NCI-H146 treated with DMSO at 0.1 percent for 48 hours (cell line): ENCODE data around the gene TUBB4B.

ENCODE experiments used
- DNase-seq: peaks from one replicate; lab custom pipeline; 2025; ENCODE audit not compliant: unreplicated experiment; lab: John Stamatoyannopoulos, UW

The TUBB4B gene

DNA sequence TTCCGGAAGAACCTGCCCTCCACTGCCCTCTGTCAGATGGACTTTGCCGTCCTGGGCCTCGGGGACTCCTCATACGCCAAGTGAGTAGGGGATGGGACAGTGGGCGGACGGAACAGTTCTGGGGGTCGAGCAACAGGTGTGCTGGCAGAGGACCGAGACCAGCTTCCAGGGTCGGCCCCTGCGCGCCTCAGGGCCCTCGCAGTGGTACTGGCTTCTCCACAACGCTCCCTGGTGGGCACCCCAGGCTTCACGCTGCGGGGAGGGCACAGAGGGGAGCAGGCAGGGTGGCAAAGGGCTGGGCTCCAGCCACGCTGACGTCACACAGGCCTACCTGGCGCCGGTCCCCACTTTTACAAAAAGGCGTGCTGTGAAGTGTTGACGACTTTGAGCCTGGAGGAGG, 28.6 kb upstream of the TUBB4B start:
- no peak for DNase-seq

DNA sequence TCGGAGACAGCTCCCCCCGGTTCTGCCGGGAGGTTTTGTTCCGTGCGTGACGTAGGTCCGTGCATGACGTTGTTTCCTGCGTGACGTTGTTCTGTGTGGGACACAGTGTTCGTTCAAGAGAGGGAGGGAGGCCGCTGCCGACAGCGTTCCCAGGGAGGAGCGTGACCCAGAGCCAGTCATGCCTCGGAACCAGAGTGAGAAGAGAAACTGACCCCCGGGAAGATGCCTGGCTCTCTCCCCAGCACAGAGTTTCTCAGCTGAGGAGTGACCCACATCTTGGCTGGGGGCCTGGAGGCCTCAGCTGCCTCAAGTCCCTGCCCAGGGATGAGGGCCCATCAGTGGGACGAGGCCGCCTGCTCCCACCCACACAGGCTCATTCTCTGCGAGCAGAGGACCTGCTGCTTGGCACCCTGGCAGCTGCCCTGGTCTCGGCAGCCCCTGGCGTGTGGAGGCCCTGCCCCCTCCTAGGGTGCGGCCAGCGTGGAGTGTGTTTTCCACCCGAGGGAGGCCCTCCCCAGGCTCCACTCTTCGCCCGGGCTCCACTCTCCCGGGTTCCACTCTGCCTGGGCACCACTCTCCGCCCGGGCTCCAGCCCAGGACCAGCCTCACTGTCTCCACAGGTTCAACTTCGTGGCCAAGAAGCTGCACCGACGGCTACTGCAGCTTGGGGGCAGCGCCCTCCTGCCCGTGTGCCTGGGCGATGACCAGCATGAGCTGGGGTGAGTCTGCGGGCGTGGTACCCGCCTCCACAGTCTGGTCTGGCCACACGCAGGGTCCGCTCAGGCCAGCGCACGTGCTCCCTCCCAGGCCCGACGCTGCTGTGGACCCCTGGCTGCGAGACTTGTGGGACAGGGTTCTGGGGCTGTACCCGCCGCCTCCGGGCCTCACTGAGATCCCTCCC, 27.7 kb upstream of the TUBB4B start:
- no peak for DNase-seq

DNA sequence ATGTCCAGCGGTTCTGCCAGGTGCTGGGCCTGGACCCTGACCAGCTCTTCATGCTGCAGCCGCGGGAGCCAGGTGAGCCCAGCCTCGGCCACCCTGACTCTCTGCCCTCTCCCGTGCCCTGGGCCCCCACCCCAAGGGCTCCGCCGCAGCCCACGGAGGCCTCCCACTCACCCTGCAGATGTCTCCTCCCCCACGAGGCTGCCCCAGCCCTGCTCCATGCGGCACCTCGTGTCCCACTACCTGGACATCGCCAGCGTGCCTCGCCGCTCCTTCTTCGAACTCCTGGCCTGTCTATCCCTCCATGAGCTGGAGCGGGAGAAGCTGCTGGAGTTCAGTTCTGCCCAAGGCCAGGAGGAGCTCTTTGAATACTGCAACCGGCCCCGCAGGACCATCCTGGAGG, 26.5 kb upstream of the TUBB4B start:
- no peak for DNase-seq

GRCh38 chr9:137215196-137215986, 25.7 kb upstream of the TUBB4B start:
- DNase-seq = no peak

DNA sequence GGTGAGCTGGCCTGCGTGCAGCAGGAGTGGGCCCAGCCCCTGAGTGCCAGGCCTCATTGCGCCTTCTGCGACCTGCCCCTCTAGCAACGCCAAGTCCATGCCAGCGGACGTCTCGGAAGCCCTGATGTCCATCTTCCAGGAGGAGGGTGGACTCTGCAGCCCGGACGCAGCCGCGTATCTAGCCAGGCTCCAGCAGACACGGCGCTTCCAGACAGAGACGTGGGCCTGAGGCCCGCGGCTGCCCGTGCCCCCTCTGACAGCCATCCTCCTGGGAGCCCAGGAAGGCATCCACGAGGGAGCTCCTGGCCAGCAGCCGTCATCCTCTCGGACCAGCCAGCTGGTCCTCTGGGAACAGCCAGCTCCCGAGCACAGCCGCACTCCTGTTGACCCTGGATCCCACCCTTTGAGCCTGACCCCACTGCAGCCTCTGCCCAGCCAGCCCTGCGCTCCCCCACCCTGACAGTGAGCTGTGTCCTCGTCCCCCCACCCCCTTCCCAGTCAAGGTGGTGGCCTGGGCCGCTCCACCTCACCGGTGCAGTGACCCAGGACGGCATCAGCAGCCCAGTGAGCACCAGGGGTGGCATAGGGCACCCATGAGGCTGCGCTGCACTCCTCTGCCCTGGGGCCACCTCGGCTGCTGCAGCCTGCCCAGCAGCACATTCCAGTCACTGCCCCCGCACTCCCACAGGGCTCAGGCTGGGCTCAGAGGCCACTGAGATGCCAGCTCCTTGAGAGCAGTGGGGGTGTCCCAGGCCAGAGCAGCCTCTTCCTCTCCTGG, 24.7 kb upstream of the TUBB4B start:
- no peak for DNase-seq

- DNase-seq = no peak
Measured at GRCh38 chr9:137217276-137218211, 23.5 kb upstream of the TUBB4B start.

GRCh38 chr9:137218212-137218753, 22.8 kb upstream of the TUBB4B start:
- no peak for DNase-seq

DNA sequence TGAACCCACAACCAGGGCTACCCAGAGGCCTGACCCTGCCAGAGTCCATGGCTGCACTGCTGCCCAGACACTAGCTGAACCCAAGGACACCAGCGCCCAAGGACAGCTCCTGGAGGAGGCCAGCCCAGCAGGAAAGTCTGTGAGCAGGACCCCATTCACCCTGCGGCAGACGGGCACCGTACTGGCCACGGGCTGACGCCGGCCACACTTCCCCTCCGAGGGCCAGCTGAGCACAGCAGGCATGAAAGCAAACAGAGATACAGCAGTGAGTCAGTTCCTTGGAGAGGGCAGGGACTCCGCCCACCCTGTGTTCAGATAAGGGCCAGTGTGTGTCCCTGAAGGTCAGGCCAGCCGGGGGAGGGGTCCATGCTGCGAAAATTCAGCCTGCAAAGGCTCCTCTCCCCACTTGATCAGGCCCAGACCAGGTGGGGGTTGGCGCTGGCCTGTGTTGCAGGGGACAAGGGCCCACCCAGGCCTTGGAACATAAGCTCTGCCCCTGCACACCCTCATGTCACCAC, 22.3 kb upstream of the TUBB4B start:
- DNase-seq = no peak

DNA sequence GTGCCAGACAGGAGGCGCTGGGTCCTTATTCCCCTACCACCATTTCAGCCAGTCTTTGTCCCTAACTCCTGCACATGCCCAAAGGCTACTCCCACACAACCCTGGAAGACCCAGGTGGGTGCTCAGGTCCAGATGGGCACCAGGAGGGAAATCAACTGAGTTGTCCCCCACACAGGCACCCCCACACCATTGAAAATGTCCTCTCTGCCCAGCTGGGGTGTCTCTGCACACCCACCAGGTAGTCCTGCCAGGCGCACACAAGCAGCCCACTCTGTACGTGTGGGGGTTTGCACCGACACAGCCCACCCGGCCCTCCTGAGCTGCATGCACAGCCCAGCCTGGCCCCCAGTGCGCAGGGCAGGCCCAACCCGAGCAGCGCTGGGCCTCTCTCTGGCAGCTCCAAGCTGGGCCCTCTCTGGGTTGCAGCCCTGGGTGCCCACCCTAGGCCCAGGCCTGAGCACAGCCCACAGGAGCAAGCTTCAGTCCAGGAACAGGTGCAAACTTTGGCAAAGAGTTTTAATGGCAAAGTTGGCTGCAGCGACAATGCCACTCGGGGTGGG, 21.2 kb upstream of the TUBB4B start:
- DNase-seq = no peak

DNA sequence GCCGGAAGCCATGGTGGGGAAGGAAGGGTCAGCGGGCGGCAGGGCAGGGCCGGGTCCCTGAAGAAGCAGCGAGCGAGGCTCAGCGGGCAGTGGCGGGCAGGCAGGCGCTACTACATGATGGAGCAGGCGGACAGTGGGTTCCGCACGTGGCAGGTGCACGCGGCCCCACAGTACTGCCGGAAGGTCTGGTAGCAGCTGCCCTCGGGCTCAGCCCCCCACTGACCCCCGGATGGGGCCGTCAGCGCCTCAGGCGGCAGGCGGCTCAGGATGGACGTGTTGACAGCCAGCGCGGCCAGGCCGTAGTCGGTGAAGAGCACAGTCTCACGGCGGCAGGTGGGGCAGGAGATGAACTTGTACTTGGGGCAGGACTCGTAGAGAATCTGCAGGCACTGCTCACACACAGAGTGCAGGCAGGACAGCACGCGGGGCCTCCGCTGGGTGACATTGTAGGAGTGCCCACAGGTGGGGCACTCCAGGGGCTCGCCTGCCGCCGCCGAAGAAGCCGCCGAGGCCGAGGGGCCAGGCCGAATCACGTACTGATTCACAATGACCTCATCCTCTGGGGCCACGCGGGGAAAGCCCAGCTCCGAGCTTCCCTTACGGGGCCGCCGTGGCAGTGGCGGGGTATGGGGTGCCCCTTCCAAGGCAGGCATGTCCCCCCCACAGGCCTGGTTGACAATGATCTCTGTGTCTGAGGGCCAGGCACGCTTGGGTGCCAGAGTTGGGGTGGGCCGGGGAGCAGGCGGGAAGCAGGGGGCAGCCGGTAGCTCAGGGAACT, 20.6 kb upstream of the TUBB4B start:
- no peak for DNase-seq

DNA sequence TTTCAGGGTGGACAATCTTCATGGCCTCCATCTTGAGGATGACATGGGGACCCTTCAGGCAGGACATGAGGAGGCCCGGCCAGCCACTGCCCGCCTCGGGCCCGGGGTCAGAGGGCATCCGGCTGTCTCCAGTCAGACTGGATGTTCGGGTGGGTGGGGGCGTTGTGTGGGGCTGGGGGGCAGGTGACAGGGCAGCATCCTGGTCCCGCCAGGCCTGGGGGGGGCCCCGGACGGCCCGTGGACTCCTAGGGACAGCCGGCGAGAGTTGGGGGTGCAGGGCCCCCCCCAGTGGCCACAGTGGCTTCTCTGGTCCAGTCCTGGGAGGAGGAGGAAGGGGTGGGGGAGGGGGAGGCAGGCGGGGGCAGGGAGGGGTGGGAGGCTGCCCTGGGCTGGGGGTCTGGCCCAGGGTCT, 20.0 kb upstream of the TUBB4B start:
- DNase-seq = no peak

DNA sequence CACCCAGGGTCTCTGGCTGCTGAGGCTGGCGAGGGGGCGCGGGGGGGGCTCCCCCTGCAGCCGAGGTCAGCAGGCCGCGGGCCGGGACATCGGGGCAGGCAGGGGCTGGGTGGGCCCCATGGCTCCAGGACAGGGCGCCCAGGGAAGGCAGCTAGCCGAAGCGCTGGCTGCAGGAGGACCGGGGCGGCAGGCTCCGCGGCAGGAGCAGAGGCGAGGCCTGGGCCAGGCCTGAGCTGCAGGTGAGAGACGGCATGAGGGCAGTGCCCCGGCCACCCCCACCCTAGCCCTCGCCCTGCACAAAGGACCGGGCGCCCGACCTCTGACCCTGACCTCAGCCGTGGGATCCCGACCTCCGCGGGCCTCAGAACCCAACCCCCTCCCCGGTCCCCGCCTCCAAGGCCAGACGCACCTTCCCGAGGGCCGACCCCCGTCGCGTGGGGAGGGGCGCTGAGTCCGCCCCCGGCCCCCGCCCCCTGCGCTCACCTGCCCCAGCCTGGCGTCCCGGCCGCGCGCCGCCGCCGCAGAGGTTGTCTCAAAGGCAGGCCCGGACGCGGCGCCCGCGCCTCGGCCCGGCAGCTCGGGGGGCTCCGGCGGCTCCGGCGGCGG, 19.5 kb upstream of the TUBB4B start:
- DNase-seq = no peak

GRCh38 chr9:137222190-137223077, 18.7 kb upstream of the TUBB4B start, which contains the start of gene RNF208:
RNF208 (minus strand) TSS chr9:137222240; CDS start chr9:137221212, 1,028 bp downstream.
- no peak for DNase-seq

DNA sequence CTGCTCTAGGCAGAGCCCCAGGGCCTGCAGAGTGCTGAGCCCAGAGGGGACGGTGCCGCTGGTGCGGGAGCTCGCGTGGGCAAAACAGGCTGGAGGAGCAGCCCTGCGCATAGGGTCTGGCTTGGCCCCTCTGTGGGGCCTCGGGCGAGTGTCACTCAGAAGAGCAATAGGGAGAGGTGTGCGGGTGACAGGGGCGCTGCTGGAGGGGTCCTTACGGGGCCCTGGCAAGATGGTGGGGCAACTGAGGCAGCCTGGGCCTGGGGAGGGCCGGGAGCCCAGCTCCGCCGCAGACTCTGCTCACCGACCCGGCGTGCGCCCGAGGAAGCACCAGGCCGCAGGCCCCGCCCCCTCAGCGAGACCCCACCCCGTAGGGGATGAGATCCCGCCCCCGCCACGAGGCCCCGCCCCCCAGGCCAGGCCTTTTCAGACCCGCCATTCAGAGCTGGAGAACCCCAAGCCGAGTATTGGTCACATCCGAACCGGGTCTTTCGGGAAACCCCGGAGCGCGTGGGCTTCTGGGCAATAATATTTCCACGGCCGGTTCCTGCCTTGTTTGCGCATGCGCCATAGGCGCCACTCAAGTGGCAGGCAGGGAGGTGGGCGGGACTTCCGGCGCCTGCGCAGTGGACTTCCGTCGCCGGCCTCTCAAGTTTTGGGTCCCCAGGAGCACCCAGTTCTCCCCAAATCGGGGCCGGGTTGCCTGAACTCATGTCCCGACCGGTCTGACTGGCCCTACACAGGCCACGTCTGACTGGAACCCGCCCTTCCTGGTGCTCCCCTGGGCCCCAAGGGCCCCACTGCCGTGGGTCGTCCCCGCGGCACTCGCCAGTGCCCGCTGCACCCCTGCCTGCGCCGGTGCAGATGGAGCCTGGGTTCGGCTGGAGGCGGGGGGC, 17.8 kb upstream of the TUBB4B start:
- peak; percentile 80 for DNase-seq

DNA sequence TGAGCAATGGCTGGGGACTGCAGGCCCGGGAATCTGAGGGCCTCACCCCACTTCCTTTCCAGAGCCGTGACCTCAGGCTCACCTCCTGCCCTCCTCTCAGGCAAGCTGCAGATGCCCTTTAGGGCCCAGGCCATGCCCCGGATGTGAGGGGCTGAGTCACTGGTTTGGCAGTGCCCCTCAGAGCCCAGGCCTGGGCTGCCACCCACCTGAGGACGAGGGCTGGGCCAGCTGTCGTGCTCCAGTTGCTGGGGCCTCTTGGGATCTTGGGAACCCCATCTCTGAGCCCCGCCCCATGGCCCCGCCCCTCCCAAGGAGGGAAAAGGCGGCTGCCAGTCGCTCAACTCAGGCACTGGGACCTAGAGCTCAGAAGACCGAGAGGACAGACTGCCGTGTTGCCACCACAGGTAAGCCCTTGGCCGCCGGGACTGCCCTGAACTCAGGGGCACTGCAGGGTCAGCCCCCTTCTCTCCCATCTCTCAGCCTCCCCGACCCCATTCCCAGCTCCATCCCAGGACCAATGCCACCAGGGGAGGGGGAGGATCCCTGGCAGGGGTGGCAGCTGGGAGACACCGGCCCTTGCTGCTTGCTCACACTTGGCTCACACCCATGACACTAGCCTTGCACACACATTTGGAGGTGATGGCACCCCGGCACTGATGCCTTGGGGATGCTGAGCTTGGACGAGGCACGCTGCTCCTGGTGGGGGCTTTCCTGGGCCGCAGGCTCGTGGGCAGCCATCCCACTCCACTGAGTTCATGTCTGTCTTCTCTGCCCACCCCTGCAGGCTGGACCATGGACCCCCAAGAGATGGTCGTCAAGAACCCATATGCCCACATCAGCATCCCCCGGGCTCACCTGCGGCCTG, 16.0 kb upstream of the TUBB4B start, which contains the start of gene CYSRT1:
Gene CYSRT1 (plus strand): TSS at position 345 of the 865 bp plus-strand sequence. CDS start 448 bp downstream, at position 793.
- DNase-seq = no peak
